Tibial artery (tissue), 4 donors: ENCODE results near the gene TMEM94.
"Not testable (repeated sequence)": the region's sequence is repeated elsewhere in the genome, so short reads cannot be mapped to it uniquely, and the experiment has no call there.

ENCODE experiments used
- DNase-seq, 2 donors: peaks; one replicate each; pipeline ENCODE4 v3.0.0-alpha.2; 2019
- H3K27ac ChIP-seq, 2 donors: fragments of 200-600 bp; sonication (generic) in 1 of 2; 1 replicate in 1 of 2; 2 replicates in 1 of 2; pipeline ENCODE4 v1.5.1; 2018 to 2019; ENCODE audit warnings: mild to moderate bottlenecking in 1 of 2
- H3K27me3 ChIP-seq, 2 donors: fragments of 200-600 bp; sonication (generic) in 1 of 2; one replicate each; pipeline versions ENCODE4 v1.5.1 to v1.6.0; 2016 to 2019
- H3K36me3 ChIP-seq, 3 donors: fragments of 200-600 bp; sonication (generic) in 2 of 3; one replicate each; pipeline ENCODE4 v1.5.1; 2016 to 2019; ENCODE audit warnings: mild to moderate bottlenecking in 2 of 3
- H3K4me1 ChIP-seq, 4 donors: fragments of 200-600 bp; sonication (generic) in 2 of 4; 1 replicate in 3 of 4; 2 replicates in 1 of 4; pipeline ENCODE4 v1.5.1; 2016 to 2019
- H3K4me3 ChIP-seq, 2 donors: fragments of 200-600 bp; sonication (generic) in 1 of 2; 1 replicate in 1 of 2; 2 replicates in 1 of 2; pipeline ENCODE4 v1.5.1; 2018 to 2019; ENCODE audit warnings: mild to moderate bottlenecking in 2 of 2
- H3K9me3 ChIP-seq, 3 donors: fragments of 200-600 bp; sonication (generic) in 1 of 3; one replicate each; pipeline ENCODE4 v1.5.1; 2016 to 2019
- intact Hi-C: fragments of 100-400 bp; cut with DNase I; formaldehyde crosslinking; loops from one replicate; pipeline ENCODE4 v1.15.0; 2023; ENCODE audit warnings: low total_unique reads
- TF ChIP-seq, protein P1 (sequence below), 2 experiments: fragments of 200-600 bp in 1 of 2; fragments of 450-650 bp in 1 of 2; IDR thresholded peaks; one replicate each; pipeline ENCODE4 v1.5.1; 2017 to 2019; ENCODE audit warnings: antibody characterized with exemption in 2 of 2, mild to moderate bottlenecking in 1 of 2, moderate library complexity in 1 of 2

TMEM94 gene

DNA sequence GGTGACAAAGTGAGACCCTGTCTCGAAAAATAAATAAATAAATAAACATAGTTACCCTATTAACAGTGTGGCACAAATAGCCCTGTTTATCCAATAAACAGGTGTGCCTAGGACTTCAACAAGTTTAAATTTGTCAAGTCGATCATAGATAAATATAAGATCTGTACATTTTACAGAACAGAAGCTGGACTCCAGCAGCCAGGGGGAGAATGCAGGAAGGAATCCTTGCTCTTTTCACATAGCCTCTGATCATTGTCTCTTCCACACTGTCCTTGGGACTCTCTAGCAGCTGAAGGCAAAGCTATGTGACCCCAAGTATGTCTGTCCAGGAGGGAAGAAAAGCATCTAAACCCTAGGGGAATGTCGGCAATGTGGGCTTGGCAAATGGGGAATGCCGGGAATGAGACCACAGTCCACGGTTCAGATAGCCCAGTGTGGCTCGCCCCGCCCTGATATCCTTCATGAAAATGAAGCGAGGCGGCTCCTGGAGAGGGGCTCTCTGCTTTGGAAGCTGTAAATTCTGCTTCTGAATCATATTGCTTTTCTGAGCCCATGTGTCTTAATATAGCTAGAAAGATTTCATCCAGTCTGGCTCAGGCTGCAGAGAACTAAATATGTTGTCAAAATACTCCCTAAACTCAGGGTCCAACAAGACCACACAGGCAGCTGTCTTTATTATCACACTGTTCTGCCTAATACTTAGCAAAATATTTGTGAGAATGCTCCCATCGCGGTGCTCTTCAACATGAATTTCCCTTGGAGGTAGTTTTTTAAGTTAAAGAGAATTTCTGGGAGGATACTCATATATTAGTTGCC is 26.1 kb upstream of the TMEM94 start:
- Histone ChIP-seq H3K4me3 (no peak overlapping the region), H3K36me3 (no peaks in the 10 kb centered on the region), H3K27ac (peak overlapping the region; percentile 81 to 85), H3K4me1 (peaks cover 0 to 37% (median 20%) of the 10 kb centered on the region in 4 donors), H3K27me3 (no peaks in the 10 kb centered on the region), H3K9me3 (no peaks in the 10 kb centered on the region)
- DNase-seq: peak in 1 of 2 donors; percentile 65
- intact Hi-C loops: no loop called here
- TF ChIP-seq, protein P1, sequence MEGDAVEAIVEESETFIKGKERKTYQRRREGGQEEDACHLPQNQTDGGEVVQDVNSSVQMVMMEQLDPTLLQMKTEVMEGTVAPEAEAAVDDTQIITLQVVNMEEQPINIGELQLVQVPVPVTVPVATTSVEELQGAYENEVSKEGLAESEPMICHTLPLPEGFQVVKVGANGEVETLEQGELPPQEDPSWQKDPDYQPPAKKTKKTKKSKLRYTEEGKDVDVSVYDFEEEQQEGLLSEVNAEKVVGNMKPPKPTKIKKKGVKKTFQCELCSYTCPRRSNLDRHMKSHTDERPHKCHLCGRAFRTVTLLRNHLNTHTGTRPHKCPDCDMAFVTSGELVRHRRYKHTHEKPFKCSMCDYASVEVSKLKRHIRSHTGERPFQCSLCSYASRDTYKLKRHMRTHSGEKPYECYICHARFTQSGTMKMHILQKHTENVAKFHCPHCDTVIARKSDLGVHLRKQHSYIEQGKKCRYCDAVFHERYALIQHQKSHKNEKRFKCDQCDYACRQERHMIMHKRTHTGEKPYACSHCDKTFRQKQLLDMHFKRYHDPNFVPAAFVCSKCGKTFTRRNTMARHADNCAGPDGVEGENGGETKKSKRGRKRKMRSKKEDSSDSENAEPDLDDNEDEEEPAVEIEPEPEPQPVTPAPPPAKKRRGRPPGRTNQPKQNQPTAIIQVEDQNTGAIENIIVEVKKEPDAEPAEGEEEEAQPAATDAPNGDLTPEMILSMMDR (IDR thresholded peaks at IDR 0.05): no peak

GRCh38 chr17:75433218-75433783 is 23.1 kb upstream of the TMEM94 start:
- H3K36me3 ChIP-seq: no peaks in the 10 kb centered on the region
- intact Hi-C loops: no loop called here
- no peak for DNase-seq
- H3K27me3 ChIP-seq: no peaks in the 10 kb centered on the region
- peaks cover 0 to 26% (median 14%) of the 10 kb centered on the region in 4 donors for H3K4me1 ChIP-seq
- no peaks in the 10 kb centered on the region for H3K9me3 ChIP-seq
- no peak overlapping the region for H3K27ac ChIP-seq
- no peak overlapping the region for H3K4me3 ChIP-seq
- TF ChIP-seq, protein P1 (IDR thresholded peaks at IDR 0.05): no peak

- H3K9me3 ChIP-seq, intact Hi-C loops, H3K27me3 ChIP-seq, H3K4me3 ChIP-seq, H3K27ac ChIP-seq, DNase-seq, H3K36me3 ChIP-seq: not testable (repeated sequence)
- H3K4me1 ChIP-seq: peaks cover 0 to 15% (median 5%) of the 10 kb centered on the region in 4 donors
These were observed 22.0 kb upstream of the TMEM94 start for GRCh38 chr17:75434433-75434832.

DNA sequence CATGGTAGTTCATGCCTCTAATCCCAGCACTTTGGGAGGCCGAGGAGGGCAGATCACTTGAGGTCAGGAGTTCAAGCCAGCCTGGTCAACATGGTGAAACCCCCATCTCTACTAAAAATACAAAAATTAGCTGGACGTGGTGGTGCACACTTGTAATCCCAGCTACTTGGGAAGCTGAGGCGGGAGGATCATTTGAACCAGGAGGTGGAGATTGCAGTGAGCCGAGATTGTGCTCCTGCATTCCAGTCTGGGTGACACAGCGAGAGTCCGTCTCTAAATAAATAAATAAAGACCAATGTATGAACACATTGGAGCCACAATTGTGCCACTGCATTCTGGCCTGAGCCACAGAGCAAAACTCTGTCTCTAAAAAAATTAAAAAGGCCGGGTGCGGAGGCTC is 19.0 kb upstream of the TMEM94 start:
- H3K4me3 ChIP-seq, H3K36me3 ChIP-seq, DNase-seq, intact Hi-C loops, H3K27ac ChIP-seq, H3K9me3 ChIP-seq, H3K27me3 ChIP-seq: not testable (repeated sequence)
- H3K4me1 ChIP-seq: peaks cover 0 to 16% (median 4%) of the 10 kb centered on the region in 4 donors

DNA sequence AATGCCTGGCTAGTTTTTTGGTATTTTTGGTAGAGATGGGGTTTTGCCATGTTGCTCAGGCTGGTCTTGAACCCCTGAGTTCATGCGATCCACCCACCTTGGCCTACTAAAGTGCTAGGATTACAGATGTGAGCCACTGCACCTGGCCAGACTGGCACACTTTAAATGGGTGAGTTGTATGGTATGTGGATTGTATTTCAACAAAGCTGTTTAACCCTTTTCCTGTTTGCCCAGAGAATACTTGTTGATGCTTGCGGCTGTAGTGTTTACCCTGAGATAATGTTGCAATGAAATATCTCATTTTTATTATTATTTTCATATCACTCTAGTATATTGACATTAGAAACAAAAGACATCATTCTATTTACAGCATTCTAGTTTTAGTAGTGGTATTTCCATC is 17.1 kb upstream of the TMEM94 start:
- Histone ChIP-seq H3K4me1 (peaks cover 0 to 35% (median 13%) of the 10 kb centered on the region in 4 donors), H3K4me3 (no peak overlapping the region), H3K27me3 (no peaks in the 10 kb centered on the region), H3K36me3 (no peaks in the 10 kb centered on the region), H3K9me3 (no peaks in the 10 kb centered on the region), H3K27ac (no peak overlapping the region)
- DNase-seq: no peak
- intact Hi-C loops: no loop called here
- TF ChIP-seq, protein P1 (IDR thresholded peaks at IDR 0.05): no peak

DNA sequence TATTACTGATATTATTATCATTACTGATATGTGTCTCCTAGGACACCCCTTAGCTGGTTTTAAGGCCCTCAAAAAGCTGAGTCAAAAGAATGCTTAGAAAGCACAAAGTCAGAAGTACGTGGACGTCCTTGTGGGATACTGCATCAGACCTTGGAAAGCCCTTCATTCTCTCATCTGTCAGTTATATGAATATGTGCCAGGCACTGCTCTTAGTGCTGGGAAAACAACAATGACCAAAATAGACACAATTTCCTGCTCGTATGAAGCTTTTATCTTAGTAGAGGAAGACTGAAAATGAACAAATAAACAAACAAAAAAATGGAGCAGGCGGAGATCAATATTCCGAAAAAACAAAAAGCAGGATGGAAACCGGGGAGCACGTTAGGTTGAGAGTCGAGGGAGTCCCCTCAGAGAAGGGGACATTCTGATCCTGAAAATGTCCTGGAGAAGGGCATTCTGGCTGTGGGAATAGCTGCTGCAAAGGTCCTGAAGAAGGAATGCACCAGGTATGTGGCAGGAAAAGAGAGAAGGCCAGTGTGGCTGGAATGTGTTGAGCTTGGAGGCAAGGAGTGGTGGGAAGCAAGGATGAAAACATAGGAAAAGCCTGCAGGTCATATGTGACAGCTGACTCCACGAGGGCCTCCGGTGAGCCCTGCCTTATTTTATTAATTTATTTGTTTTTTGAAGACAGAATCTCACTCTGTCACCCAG is 15.5 kb upstream of the TMEM94 start:
- Histone ChIP-seq H3K36me3 (no peaks in the 10 kb centered on the region), H3K4me3 (no peak overlapping the region), H3K27me3 (no peaks in the 10 kb centered on the region), H3K9me3 (no peaks in the 10 kb centered on the region), H3K4me1 (peaks cover 0 to 49% (median 18%) of the 10 kb centered on the region in 4 donors), H3K27ac (peak overlapping the region; percentile 86 to 87)
- DNase-seq: no peak
- TF ChIP-seq, protein P1 (IDR thresholded peaks at IDR 0.05): no peak
- intact Hi-C loops: no loop called here
